ENCODE measurements around the gene POLR1D. TPM values are rescaled to one million over a fixed set of nuclear protein-coding genes. Genes with fewer than 3 reads are reported as not detected.

Gene POLR1D
- total and polyA plus RNA-seq, 7 experiments from 2014 or later = 111 to 176 (median 136) TPM

GRCh38 chr13:27620377-27621115, 1.1 kb upstream of the POLR1D start, which contains the start of gene LNX2:
Gene LNX2, minus strand, starts transcription at chr13:27620529. Its CDS starts 38,826 bp downstream, at chr13:27581703.
- H3K27ac ChIP-seq (ENCODE audit: low read depth, low read length) = peak within 1 kb of the TSS; percentile 97
- ChIA-PET CTCF (interaction anchor here (0.7 to 1.5 kb wide), 5 partner anchors 169 to 209 kb away, joined by 3 to 10 read pairs (median 3); no protein-coding TSS in a partner anchor), POLR2A (interaction anchor here (0.7 to 6.3 kb wide), 21 partner anchors 9 to 380 kb away, joined by 3 to 86 read pairs (median 4); partner anchors contain the start of genes GTF3A, MTIF3 and RPL21)
- peaks cover 0 to 2% (median 0%) of the 10 kb centered on the region in 11 donors for H3K9me3 Mint-ChIP-seq
- no peaks in the 10 kb centered on the region for H3K9me3 ChIP-seq (ENCODE audit: control insufficient read depth in 2 of 3, low read length in 3 of 3)
- peaks cover 0 to 4% (median 3%) of the 10 kb centered on the region in 3 experiments for H3K36me3 ChIP-seq (ENCODE audit: control insufficient read depth in 2 of 3, insufficient read depth in 3 of 3, low read length in 3 of 3)
- H3K27me3 ChIP-seq (ENCODE audit: control insufficient read depth in 2 of 2, insufficient read depth in 2 of 2, low read length in 2 of 2) = no peaks in the 10 kb centered on the region
- H3K27me3 Mint-ChIP-seq = no peaks in the 10 kb centered on the region
- ATAC-seq (peak; percentile 92), DNase-seq (peak; percentile 94 to 98 (median 95))
- H3K4me3 Mint-ChIP-seq = peak within 1 kb of the TSS; percentile 90 to 96 (median 95)
- H3K4me1 ChIP-seq (ENCODE audit: control insufficient read depth in 2 of 2, insufficient read depth in 2 of 2, low read length in 2 of 2) = peaks cover 32 to 33% of the 10 kb centered on the region in 2 donors
- H3K27ac Mint-ChIP-seq = peak within 1 kb of the TSS; percentile 87 to 98 (median 97)
- intact Hi-C loops (cut with micrococcal nuclease) = loop anchor here (1.0 to 10.0 kb wide), 23 partner anchors 37 to 1436 kb away; partner anchors contain the start of genes MTIF3 (in 2 of the 2), POMP (in 2 of the 2), RPL21 (in 2 of the 2) and CDK8 (in 1 of the 2)
- H3K36me3 Mint-ChIP-seq = peaks cover 0 to 26% (median 23%) of the 10 kb centered on the region in 5 donors
- H3K4me3 ChIP-seq (ENCODE audit: low read length) = peak within 1 kb of the TSS; percentile 95
- peaks cover 40 to 69% (median 63%) of the 10 kb centered on the region in 7 donors for H3K4me1 Mint-ChIP-seq

GRCh38 chr13:27621116-27621365, 651 bp upstream of the POLR1D start:
- Histone ChIP-seq H3K9me3 (ENCODE audit: control insufficient read depth in 2 of 3, low read length in 3 of 3) (no peaks in the 10 kb centered on the region), H3K27me3 (ENCODE audit: control insufficient read depth in 2 of 2, insufficient read depth in 2 of 2, low read length in 2 of 2) (no peaks in the 10 kb centered on the region), H3K27ac (ENCODE audit: low read depth, low read length) (peak overlapping the region; percentile 97), H3K4me3 (ENCODE audit: low read length) (peak overlapping the region; percentile 95), H3K4me1 (ENCODE audit: control insufficient read depth in 2 of 2, insufficient read depth in 2 of 2, low read length in 2 of 2) (peaks cover 32 to 37% of the 10 kb centered on the region in 2 donors), H3K36me3 (ENCODE audit: control insufficient read depth in 2 of 3, insufficient read depth in 3 of 3, low read length in 3 of 3) (peaks cover 0 to 4% (median 3%) of the 10 kb centered on the region in 3 experiments)
- H3K4me3 Mint-ChIP-seq = peak overlapping the region; percentile 90 to 96 (median 95)
- ATAC-seq (no peak), DNase-seq (peak in 1 of 9 donors; percentile 67)
- H3K36me3 Mint-ChIP-seq = peaks cover 0 to 29% (median 26%) of the 10 kb centered on the region in 5 donors
- H3K27me3 Mint-ChIP-seq = no peaks in the 10 kb centered on the region
- ChIA-PET POLR2A (interaction anchor here (0.8 to 6.3 kb wide), 17 partner anchors 13 to 381 kb away, joined by 3 to 86 read pairs (median 4); partner anchors contain the start of genes GTF3A, MTIF3 and RPL21), CTCF (interaction anchor here (0.9 to 1.5 kb wide), 3 partner anchors 169 to 195 kb away, joined by 3 to 10 read pairs (median 5); no protein-coding TSS in a partner anchor)
- peak overlapping the region; percentile 87 to 98 (median 97) for H3K27ac Mint-ChIP-seq
- peaks cover 0 to 2% (median 0%) of the 10 kb centered on the region in 11 donors for H3K9me3 Mint-ChIP-seq
- intact Hi-C loops (cut with micrococcal nuclease) = loop anchor here (1.0 to 10.0 kb wide), 17 partner anchors 36 to 1436 kb away; partner anchors contain the start of genes RPL21 (in 2 of the 2), CDK8 (in 1 of the 2), GTF3A (in 1 of the 2) and RASL11A (in 1 of the 2)
- peaks cover 45 to 70% (median 64%) of the 10 kb centered on the region in 7 donors for H3K4me1 Mint-ChIP-seq

GRCh38 chr13:27622102-27622820, 569 bp downstream of the POLR1D start:
- ChIA-PET POLR2A (interaction anchor here (0.7 to 6.3 kb wide), 7 partner anchors 12 to 438 kb away, joined by 3 to 86 read pairs (median 8); partner anchors contain the start of genes GTF3A and MTIF3), CTCF (interaction anchor here (1.0 kb wide), 2 partner anchors 10 to 248 kb away, joined by 3 read pairs; no protein-coding TSS in a partner anchor)
- Histone ChIP-seq H3K27me3 (ENCODE audit: control insufficient read depth in 2 of 2, insufficient read depth in 2 of 2, low read length in 2 of 2) (no peaks in the 10 kb centered on the region), H3K4me1 (ENCODE audit: control insufficient read depth in 2 of 2, insufficient read depth in 2 of 2, low read length in 2 of 2) (peaks cover 32 to 37% of the 10 kb centered on the region in 2 donors), H3K4me3 (ENCODE audit: low read length) (peak overlapping the region; percentile 95), H3K27ac (ENCODE audit: low read depth, low read length) (peak overlapping the region; percentile 97), H3K36me3 (ENCODE audit: control insufficient read depth in 2 of 3, insufficient read depth in 3 of 3, low read length in 3 of 3) (peaks cover 0 to 4% (median 4%) of the 10 kb centered on the region in 3 experiments), H3K9me3 (ENCODE audit: control insufficient read depth in 2 of 3, low read length in 3 of 3) (no peaks in the 10 kb centered on the region)
- H3K9me3 Mint-ChIP-seq = peaks cover 0 to 2% (median 0%) of the 10 kb centered on the region in 11 donors
- peak overlapping the region; percentile 85 to 98 (median 94) for H3K27ac Mint-ChIP-seq
- ATAC-seq = no peak
- H3K27me3 Mint-ChIP-seq = no peaks in the 10 kb centered on the region
- peak in 1 of 9 donors; percentile 3 for DNase-seq
- H3K4me3 Mint-ChIP-seq = peak overlapping the region; percentile 89 to 97 (median 95)
- peaks cover 0 to 33% (median 31%) of the 10 kb centered on the region in 5 donors for H3K36me3 Mint-ChIP-seq
- intact Hi-C loops (cut with micrococcal nuclease) = loop anchor here (5.0 to 10.0 kb wide), 7 partner anchors 35 to 1437 kb away; partner anchors contain the start of gene RNF6 (in 1 of the 2)
- H3K4me1 Mint-ChIP-seq = peaks cover 54 to 79% (median 73%) of the 10 kb centered on the region in 7 donors

- Histone ChIP-seq H3K4me1 (ENCODE audit: control insufficient read depth in 2 of 2, insufficient read depth in 2 of 2, low read length in 2 of 2) (peaks cover 32 to 36% of the 10 kb centered on the region in 2 donors), H3K27me3 (ENCODE audit: control insufficient read depth in 2 of 2, insufficient read depth in 2 of 2, low read length in 2 of 2) (no peaks in the 10 kb centered on the region), H3K36me3 (ENCODE audit: control insufficient read depth in 2 of 3, insufficient read depth in 3 of 3, low read length in 3 of 3) (peaks cover 0 to 7% (median 4%) of the 10 kb centered on the region in 3 experiments), H3K27ac (ENCODE audit: low read depth, low read length) (no peak overlapping the region), H3K9me3 (ENCODE audit: control insufficient read depth in 2 of 3, low read length in 3 of 3) (no peaks in the 10 kb centered on the region), H3K4me3 (ENCODE audit: low read length) (peak overlapping the region; percentile 95)
- POLR2A ChIA-PET = interaction anchor here (0.7 to 6.3 kb wide), 6 partner anchors 11 to 437 kb away, joined by 3 to 86 read pairs (median 6); partner anchors contain the start of genes GTF3A and MTIF3
- no peak for DNase-seq
- ATAC-seq = no peak
- Mint-ChIP-seq H3K27me3 (no peaks in the 10 kb centered on the region), H3K4me1 (peaks cover 55 to 79% (median 73%) of the 10 kb centered on the region in 7 donors), H3K9me3 (peaks cover 0 to 2% (median 0%) of the 10 kb centered on the region in 11 donors), H3K27ac (peak overlapping the region in 6 of 9 donors; percentile 25 to 98 (median 90)), H3K4me3 (peak overlapping the region; percentile 89 to 97 (median 95)), H3K36me3 (peaks cover 0 to 39% (median 32%) of the 10 kb centered on the region in 5 donors)
- intact Hi-C loops (cut with micrococcal nuclease) = loop anchor here (5.0 to 10.0 kb wide), 7 partner anchors 34 to 1438 kb away; partner anchors contain the start of gene RNF6 (in 1 of the 2)
- CTCF ChIA-PET = interaction anchor here (1.0 kb wide), 1 partner anchor 9 kb away, joined by 3 read pairs; no protein-coding TSS in a partner anchor
Measured at GRCh38 chr13:27622881-27623280, 1.2 kb downstream of the POLR1D start.

GRCh38 chr13:27624071-27624470, 2.4 kb downstream of the POLR1D start:
- Histone ChIP-seq H3K4me3 (ENCODE audit: low read length) (no peak overlapping the region), H3K9me3 (ENCODE audit: control insufficient read depth in 2 of 3, low read length in 3 of 3) (no peaks in the 10 kb centered on the region), H3K27ac (ENCODE audit: low read depth, low read length) (no peak overlapping the region), H3K36me3 (ENCODE audit: control insufficient read depth in 2 of 3, insufficient read depth in 3 of 3, low read length in 3 of 3) (peaks cover 0 to 7% (median 4%) of the 10 kb centered on the region in 3 experiments), H3K4me1 (ENCODE audit: control insufficient read depth in 2 of 2, insufficient read depth in 2 of 2, low read length in 2 of 2) (peaks cover 21 to 28% of the 10 kb centered on the region in 2 donors), H3K27me3 (ENCODE audit: control insufficient read depth in 2 of 2, insufficient read depth in 2 of 2, low read length in 2 of 2) (no peaks in the 10 kb centered on the region)
- H3K36me3 Mint-ChIP-seq = peaks cover 0 to 42% (median 34%) of the 10 kb centered on the region in 5 donors
- peaks cover 53 to 79% (median 71%) of the 10 kb centered on the region in 7 donors for H3K4me1 Mint-ChIP-seq
- POLR2A ChIA-PET = interaction anchor here (0.8 kb wide), 1 partner anchor 198 kb away, joined by 3 read pairs; no protein-coding TSS in a partner anchor
- H3K9me3 Mint-ChIP-seq = peaks cover 0 to 2% (median 0%) of the 10 kb centered on the region in 11 donors
- intact Hi-C loops (cut with micrococcal nuclease) = loop anchor here (5.0 to 10.0 kb wide), 7 partner anchors 33 to 1439 kb away; partner anchors contain the start of gene RNF6 (in 1 of the 2)
- H3K27me3 Mint-ChIP-seq = no peaks in the 10 kb centered on the region
- peak overlapping the region in 1 of 9 donors; percentile 20 for H3K27ac Mint-ChIP-seq
- CTCF ChIA-PET = no interaction called here
- DNase-seq (no peak), ATAC-seq (no peak)
- H3K4me3 Mint-ChIP-seq = peak overlapping the region in 6 of 10 donors; percentile 2 to 96 (median 62)
